CD14-positive monocyte (primary cell): ENCODE measurements around the gene CTBP2. TPM values are rescaled to one million over a fixed set of nuclear protein-coding genes. Genes with fewer than 3 reads are reported as not detected.
A peak's percentile ranks its signal among the peaks of the same experiment; 100 is the strongest.

Source experiments
- DNase-seq, 3 donors: peaks; one replicate each; pipeline ENCODE4 v3.0.0-alpha.2; 2011 to 2022
- H2AFZ ChIP-seq: 2 replicates; pipeline ENCODE4 v1.6.0; 2012; ENCODE audit warnings: mild to moderate bottlenecking, low read depth, low read length, inconsistent platforms; ENCODE audit not compliant: insufficient read depth, poor library complexity, severe bottlenecking
- H3K27ac ChIP-seq, 2 donors: 1 replicate in 1 of 2; 2 replicates in 1 of 2; pipeline ENCODE4 v1.5.1; 2012 to 2013; ENCODE audit warnings: low read length in 2 of 2, control low read depth in 1 of 2, inconsistent platforms in 1 of 2, low read depth in 1 of 2, mild to moderate bottlenecking in 1 of 2
- H3K27me3 ChIP-seq, 2 donors: one replicate each; pipeline versions ENCODE4 v1.6.0 to v1.6.1; 2011 to 2013; ENCODE audit warnings: low read length in 2 of 2; ENCODE audit not compliant: control insufficient read depth in 2 of 2, insufficient read depth in 2 of 2
- H3K36me3 ChIP-seq, 2 donors: replicated peaks in 1 of 2; 1 replicate in 1 of 2; 2 replicates in 1 of 2; pipeline versions ENCODE4 v1.5.1 to v1.6.1; 2012 to 2013; ENCODE audit warnings: low read length in 2 of 2, control low read depth in 1 of 2, inconsistent platforms in 1 of 2, mild to moderate bottlenecking in 1 of 2; ENCODE audit not compliant: insufficient read depth in 2 of 2, control insufficient read depth in 1 of 2
- H3K4me1 ChIP-seq, 2 donors: 1 replicate in 1 of 2; 2 replicates in 1 of 2; pipeline versions ENCODE4 v1.5.1 to v1.6.1; 2012 to 2013; ENCODE audit warnings: low read length in 2 of 2, control low read depth in 1 of 2, inconsistent platforms in 1 of 2, mild to moderate bottlenecking in 1 of 2, moderate library complexity in 1 of 2; ENCODE audit not compliant: insufficient read depth in 2 of 2, control insufficient read depth in 1 of 2
- H3K4me2 ChIP-seq: replicated peaks from 2 replicates; pipeline ENCODE3; 2012; ENCODE audit warnings: low read length, moderate library complexity, mild to moderate bottlenecking; ENCODE audit not compliant: poor library complexity, severe bottlenecking; ENCODE audit errors: extremely low read depth
- H3K4me3 ChIP-seq, 3 experiments: fragments of 200-600 bp in 1 of 3; sonication (generic) in 1 of 3; replicated peaks in 1 of 3; 1 replicate in 2 of 3; 2 replicates in 1 of 3; pipeline ENCODE4 v1.5.1; 2011 to 2013; ENCODE audit warnings: low read length in 3 of 3, mild to moderate bottlenecking in 3 of 3, control low read depth in 2 of 3, low read depth in 2 of 3, inconsistent platforms in 1 of 3, moderate library complexity in 1 of 3
- H3K79me2 ChIP-seq: 2 replicates; pipeline ENCODE4 v1.6.0; 2012; ENCODE audit warnings: mild to moderate bottlenecking, control low read depth, inconsistent platforms, low read length, moderate library complexity; ENCODE audit not compliant: insufficient read depth
- H3K9ac ChIP-seq: 2 replicates; pipeline ENCODE4 v1.6.0; 2017; ENCODE audit warnings: low read length, mild to moderate bottlenecking; ENCODE audit not compliant: insufficient read depth, poor library complexity, severe bottlenecking
- H3K9me3 ChIP-seq, 2 donors: replicated peaks in 1 of 2; 1 replicate in 1 of 2; 2 replicates in 1 of 2; pipeline versions ENCODE4 v1.5.1 to v1.6.1; 2012 to 2013; ENCODE audit warnings: low read length in 2 of 2, control low read depth in 1 of 2; ENCODE audit not compliant: control insufficient read depth in 1 of 2, insufficient read depth in 1 of 2
- H4K20me1 ChIP-seq: 2 replicates; pipeline ENCODE4 v1.6.0; 2012; ENCODE audit warnings: mild to moderate bottlenecking, low read length, control low read depth, moderate library complexity; ENCODE audit not compliant: insufficient read depth
- H3K27ac Mint-ChIP-seq, 7 donors: one replicate each; pipeline ENCODE4 v1.8.0; 2020; ENCODE audit warnings: mild to moderate bottlenecking in 7 of 7, mixed read lengths in 7 of 7, moderate library complexity in 6 of 7, inconsistent platforms in 2 of 7
- H3K27me3 Mint-ChIP-seq, 3 donors: one replicate each; pipeline ENCODE4 v1.8.0; 2021 to 2022; ENCODE audit warnings: low read depth in 3 of 3, mild to moderate bottlenecking in 3 of 3, mixed read lengths in 3 of 3, moderate library complexity in 3 of 3, inconsistent platforms in 1 of 3
- H3K36me3 Mint-ChIP-seq, 2 donors: one replicate each; pipeline ENCODE4 v1.8.0; 2020; ENCODE audit warnings: mixed read lengths in 2 of 2, inconsistent platforms in 1 of 2, mild to moderate bottlenecking in 1 of 2
- H3K4me1 Mint-ChIP-seq: one replicate; pipeline ENCODE4 v1.8.0; 2020; ENCODE audit warnings: mild to moderate bottlenecking, mixed read lengths
- H3K4me3 Mint-ChIP-seq, 2 donors: one replicate each; pipeline ENCODE4 v1.8.0; 2020; ENCODE audit warnings: mild to moderate bottlenecking in 2 of 2, mixed read lengths in 2 of 2, moderate library complexity in 1 of 2
- H3K9me3 Mint-ChIP-seq, 7 donors: one replicate each; pipeline ENCODE4 v1.8.0; 2020 to 2022; ENCODE audit warnings: mixed read lengths in 7 of 7, mild to moderate bottlenecking in 6 of 7, moderate library complexity in 6 of 7, inconsistent platforms in 2 of 7
- WGBS: methylation state at CpG from one replicate; pipeline ENCODE4 v1.1.5; 2013; ENCODE audit warnings: missing lambda C conversion rate; ENCODE audit not compliant: insufficient coverage; 5-methylcytosine and 5-hydroxymethylcytosine counted together
- intact Hi-C, 2 donors: fragments of 100-400 bp; cut with micrococcal nuclease; formaldehyde crosslinking; loops; one replicate each; pipeline versions ENCODE4 v1.15.0 to v1.15.1; 2023
- polyA plus RNA-seq, 3 donors: library from polyadenylated mRNA; depleted of rRNA in 1 of 3; unstranded in 2 of 3; stranded (reverse) in 1 of 3; fragments of 300-500 nt in 2 of 3; fragments of >200 nt in 1 of 3; fragmentation: Illumina TruSeq in 2 of 3; gene quantifications; 1 replicate in 2 of 3; 2 replicates in 1 of 3; pipeline ENCODE4 v1.2.3, GENCODE V29; 2012 to 2021
- TF ChIP-seq, protein P1 (sequence below): fragments of 200-600 bp; IDR thresholded peaks from one replicate; pipeline ENCODE4 v1.8.0; 2022; ENCODE audit warnings: antibody characterized with exemption, mild to moderate bottlenecking

The CTBP2 gene
- polyA plus RNA-seq, 3 donors, result 40.9 to 87.1 (median 41.1) TPM

DNA sequence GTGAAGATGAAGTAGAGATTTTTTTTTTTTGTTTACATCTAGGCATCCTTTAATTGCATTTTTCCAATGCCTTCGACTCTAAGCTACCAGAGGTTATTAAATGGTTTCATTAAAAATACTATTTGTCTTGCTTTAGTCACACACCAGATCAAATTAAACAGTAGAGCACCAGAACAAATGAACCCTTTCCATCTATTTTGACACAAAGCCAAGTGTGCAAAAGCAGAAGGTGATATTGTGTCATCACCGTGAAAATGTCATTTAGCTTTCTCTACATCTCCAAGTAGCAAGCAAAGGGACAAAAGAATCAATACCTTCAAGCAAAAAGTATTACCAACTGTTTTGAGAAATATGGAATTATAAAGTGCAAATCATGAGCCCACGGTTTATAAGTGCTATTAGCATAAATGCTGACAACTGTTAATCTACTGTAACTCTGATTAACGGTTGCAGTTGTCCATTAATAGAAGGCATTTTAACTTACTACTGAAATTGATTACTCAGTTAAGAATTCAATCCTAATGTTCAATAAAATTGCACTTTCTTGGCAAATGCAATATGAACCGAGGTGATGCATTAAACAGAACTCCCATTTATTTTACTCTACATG is 49.1 kb downstream of the CTBP2 start:
- Histone ChIP-seq H3K9ac (no peak overlapping the region), H3K79me2 (peaks cover 99% of the 10 kb centered on the region), H3K4me3 (no peak overlapping the region), H3K9me3 (peaks cover 0 to 3% of the 10 kb centered on the region in 2 donors), H3K36me3 (peaks cover 32 to 56% of the 10 kb centered on the region in 2 donors), H4K20me1 (peaks cover 100% of the 10 kb centered on the region), H2AFZ (no peak overlapping the region), H3K4me1 (no peaks in the 10 kb centered on the region), H3K4me2 (no peak overlapping the region), H3K27me3 (no peaks in the 10 kb centered on the region), H3K27ac (no peak overlapping the region)
- peaks cover 0 to 2% (median 0%) of the 10 kb centered on the region in 3 donors for H3K27me3 Mint-ChIP-seq
- DNase-seq, result no peak
- H3K36me3 Mint-ChIP-seq, result peaks cover 39 to 54% of the 10 kb centered on the region in 2 donors
- TF ChIP-seq, protein P1, sequence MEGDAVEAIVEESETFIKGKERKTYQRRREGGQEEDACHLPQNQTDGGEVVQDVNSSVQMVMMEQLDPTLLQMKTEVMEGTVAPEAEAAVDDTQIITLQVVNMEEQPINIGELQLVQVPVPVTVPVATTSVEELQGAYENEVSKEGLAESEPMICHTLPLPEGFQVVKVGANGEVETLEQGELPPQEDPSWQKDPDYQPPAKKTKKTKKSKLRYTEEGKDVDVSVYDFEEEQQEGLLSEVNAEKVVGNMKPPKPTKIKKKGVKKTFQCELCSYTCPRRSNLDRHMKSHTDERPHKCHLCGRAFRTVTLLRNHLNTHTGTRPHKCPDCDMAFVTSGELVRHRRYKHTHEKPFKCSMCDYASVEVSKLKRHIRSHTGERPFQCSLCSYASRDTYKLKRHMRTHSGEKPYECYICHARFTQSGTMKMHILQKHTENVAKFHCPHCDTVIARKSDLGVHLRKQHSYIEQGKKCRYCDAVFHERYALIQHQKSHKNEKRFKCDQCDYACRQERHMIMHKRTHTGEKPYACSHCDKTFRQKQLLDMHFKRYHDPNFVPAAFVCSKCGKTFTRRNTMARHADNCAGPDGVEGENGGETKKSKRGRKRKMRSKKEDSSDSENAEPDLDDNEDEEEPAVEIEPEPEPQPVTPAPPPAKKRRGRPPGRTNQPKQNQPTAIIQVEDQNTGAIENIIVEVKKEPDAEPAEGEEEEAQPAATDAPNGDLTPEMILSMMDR, result no peak
- H3K4me3 Mint-ChIP-seq, result no peak overlapping the region
- peaks cover 25% of the 10 kb centered on the region for H3K4me1 Mint-ChIP-seq
- peaks cover 2 to 6% (median 4%) of the 10 kb centered on the region in 7 donors for H3K9me3 Mint-ChIP-seq
- WGBS, result 100% methylated on average over 1 of the region's 5 CpGs
- intact Hi-C loops, result no loop called here
- H3K27ac Mint-ChIP-seq, result no peak overlapping the region

DNA sequence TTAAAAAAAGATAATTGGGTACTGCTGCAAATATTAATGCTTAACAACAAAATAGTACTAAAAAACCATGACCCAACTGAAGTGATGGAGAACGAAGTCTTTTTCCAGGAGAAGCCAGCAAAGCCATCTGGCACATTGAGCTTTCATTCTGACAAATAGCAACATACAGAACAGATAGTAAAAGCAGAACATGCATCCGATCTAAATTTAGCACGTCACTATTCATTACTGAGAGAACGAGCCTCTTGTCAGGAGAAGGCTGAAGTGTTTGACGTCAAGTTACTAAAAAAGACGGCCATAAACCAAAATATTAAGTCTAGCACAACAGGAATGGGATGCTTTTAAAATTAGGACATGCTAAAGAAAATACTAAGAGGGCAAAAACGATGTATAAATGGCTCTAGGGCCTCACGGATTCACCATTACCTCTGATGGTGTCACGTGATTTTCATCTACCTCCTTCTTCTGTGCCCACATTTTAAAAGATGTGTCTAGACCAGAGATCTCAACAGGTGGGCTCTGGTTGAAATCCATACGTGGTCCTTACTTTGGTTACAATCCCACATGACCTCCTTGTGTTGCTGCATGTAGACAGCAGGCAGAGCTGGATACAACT is 52.3 kb downstream of the CTBP2 start:
- no peaks in the 10 kb centered on the region for H3K27me3 ChIP-seq
- peaks cover 2 to 6% (median 4%) of the 10 kb centered on the region in 7 donors for H3K9me3 Mint-ChIP-seq
- H3K4me3 Mint-ChIP-seq, result no peak overlapping the region
- H3K27ac Mint-ChIP-seq, result peak overlapping the region in 1 of 7 donors; percentile 40
- H3K27me3 Mint-ChIP-seq, result peaks cover 0 to 2% (median 2%) of the 10 kb centered on the region in 3 donors
- no peak overlapping the region for H3K9ac ChIP-seq
- H3K4me3 ChIP-seq, result no peak overlapping the region
- intact Hi-C loops, result no loop called here
- peaks cover 8% of the 10 kb centered on the region in 2 donors for H3K4me1 ChIP-seq
- H3K9me3 ChIP-seq, result peaks cover 0 to 3% of the 10 kb centered on the region in 2 donors
- H3K27ac ChIP-seq, result no peak overlapping the region
- H3K79me2 ChIP-seq, result peaks cover 100% of the 10 kb centered on the region
- peaks cover 42 to 67% of the 10 kb centered on the region in 2 donors for H3K36me3 Mint-ChIP-seq
- DNase-seq, result no peak
- TF ChIP-seq, protein P1, result no peak
- peaks cover 38% of the 10 kb centered on the region for H3K4me1 Mint-ChIP-seq
- H3K36me3 ChIP-seq, result peaks cover 32 to 61% of the 10 kb centered on the region in 2 donors
- no peak overlapping the region for H3K4me2 ChIP-seq
- 100% methylated on average over 4 of the region's 10 CpGs for WGBS
- peaks cover 100% of the 10 kb centered on the region for H4K20me1 ChIP-seq
- H2AFZ ChIP-seq, result no peak overlapping the region
